HG03575 (cell line): Measurements from ENCODE around the gene MMP17.
"Not testable (repeated sequence)": the region's sequence is repeated elsewhere in the genome, so short reads cannot be mapped to it uniquely, and the experiment has no call there.

Experiments used
- ATAC-seq: cut with Tn5 transposase; IDR thresholded peaks from one replicate; pipeline ENCODE4 v1.9.1; 2021; ENCODE audit not compliant: unreplicated experiment, insufficient number of reproducible peaks, low FRiP score; ENCODE audit errors: extremely low read depth

The MMP17 gene

GRCh38 chr12:131799195-131799594, 29.0 kb upstream of the MMP17 start:
- no peak for ATAC-seq

GRCh38 chr12:131799828-131800593, 28.2 kb upstream of the MMP17 start:
- ATAC-seq, result no peak

- ATAC-seq, result no peak
These were observed 27.5 kb upstream of the MMP17 start for GRCh38 chr12:131800594-131801135.

GRCh38 chr12:131801254-131801866, 26.8 kb upstream of the MMP17 start:
- no peak for ATAC-seq

- no peak for ATAC-seq
These were observed 24.2 kb upstream of the MMP17 start for GRCh38 chr12:131803961-131804521.

GRCh38 chr12:131805421-131805820, 22.8 kb upstream of the MMP17 start:
- ATAC-seq, result no peak

GRCh38 chr12:131806674-131807073, 21.5 kb upstream of the MMP17 start:
- no peak for ATAC-seq

GRCh38 chr12:131808744-131809371, 19.3 kb upstream of the MMP17 start:
- ATAC-seq, result no peak

GRCh38 chr12:131809476-131810254, 18.5 kb upstream of the MMP17 start:
- not testable (repeated sequence) for ATAC-seq

GRCh38 chr12:131810726-131811125, 17.5 kb upstream of the MMP17 start:
- no peak for ATAC-seq

- ATAC-seq, result no peak
These were observed 13.1 kb upstream of the MMP17 start for GRCh38 chr12:131815131-131815530.

GRCh38 chr12:131816495-131816894, 11.7 kb upstream of the MMP17 start:
- no peak for ATAC-seq

- no peak for ATAC-seq
These were observed 11.0 kb upstream of the MMP17 start for GRCh38 chr12:131817241-131817640.

- ATAC-seq, result no peak
These were observed 9.2 kb upstream of the MMP17 start for GRCh38 chr12:131818821-131819585.

GRCh38 chr12:131824450-131824849, 3.7 kb upstream of the MMP17 start:
- no peak for ATAC-seq

- ATAC-seq, result no peak
These were observed 2.9 kb upstream of the MMP17 start for GRCh38 chr12:131825146-131825892.

- ATAC-seq, result no peak
These were observed 1.9 kb upstream of the MMP17 start for GRCh38 chr12:131826097-131826928.
